ENCODE results near the gene BPIFB2. TPM values are rescaled to one million over a fixed set of nuclear protein-coding genes. Genes with fewer than 3 reads are reported as not detected.

Gene BPIFB2
- total RNA-seq, 1 experiment from 2014 or later, result not detected

DNA sequence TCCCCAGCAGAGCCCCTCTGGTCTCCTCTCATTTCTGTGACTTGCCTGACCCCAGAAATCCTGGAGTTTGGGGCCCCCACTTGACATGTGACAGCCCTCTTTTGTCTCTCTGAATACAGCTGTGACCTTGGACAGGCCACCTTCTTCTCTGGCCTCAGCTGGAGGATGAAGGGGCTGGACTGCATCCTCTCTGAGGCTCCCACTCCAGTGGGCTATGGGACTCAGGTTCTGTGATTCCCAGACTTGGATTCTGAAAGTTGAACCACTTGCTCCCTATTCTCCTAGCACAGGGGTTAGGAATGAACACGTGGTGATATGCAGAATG is 55.3 kb downstream of the BPIFB2 start:
- no peak for DNase-seq (ENCODE audit: extremely low read depth, low read depth)

DNA sequence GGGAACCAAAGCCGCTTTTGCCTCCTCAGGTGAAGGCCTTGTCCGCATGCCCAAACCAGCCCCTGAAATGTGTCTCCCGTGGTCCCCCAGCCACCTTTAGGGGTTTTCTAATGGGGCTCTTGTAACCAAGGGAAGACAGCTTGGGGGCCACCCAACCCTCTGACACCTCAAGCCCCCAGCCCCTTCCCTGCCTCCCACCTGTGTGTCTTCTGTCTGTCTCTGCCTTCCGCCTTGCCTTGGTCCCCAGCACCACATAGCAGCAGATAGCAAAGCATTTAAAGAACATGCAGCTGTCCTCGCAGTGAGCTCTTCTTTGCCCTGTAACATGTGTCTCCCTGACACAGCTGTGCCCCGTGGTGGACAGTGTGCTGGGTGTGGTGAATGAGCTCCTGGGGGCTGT is 55.8 kb downstream of the BPIFB2 start:
- no peak for DNase-seq (ENCODE audit: extremely low read depth, low read depth)

GRCh38 chr20:33064572-33065287 is 57.2 kb downstream of the BPIFB2 start:
- DNase-seq (ENCODE audit: extremely low read depth, low read depth), result no peak

DNA sequence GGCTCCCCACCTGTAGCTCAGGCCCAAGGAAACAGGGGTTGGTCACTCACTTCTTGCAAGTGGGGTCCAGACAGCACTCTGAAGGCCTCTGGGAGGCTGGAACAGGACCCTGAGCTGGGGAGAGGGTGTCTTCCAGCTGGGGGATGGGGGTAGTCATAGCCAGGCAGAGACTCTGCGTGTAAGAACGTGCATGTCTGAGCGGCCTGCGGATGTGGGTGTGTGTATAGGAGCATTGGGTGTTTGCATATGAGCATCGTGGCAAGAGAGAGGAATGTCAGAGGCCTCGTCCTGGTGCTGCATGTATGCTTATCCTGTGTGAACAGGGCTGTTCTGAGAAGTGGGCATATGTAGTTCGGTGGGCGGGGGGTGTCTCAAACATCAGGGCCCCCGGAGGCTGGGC is 58.3 kb downstream of the BPIFB2 start:
- no peak for DNase-seq (ENCODE audit: extremely low read depth, low read depth)

- no peak for DNase-seq (ENCODE audit: extremely low read depth, low read depth)
These were observed 60.3 kb downstream of the BPIFB2 start for GRCh38 chr20:33067806-33068205.

- no peak for DNase-seq (ENCODE audit: extremely low read depth, low read depth)
These were observed 60.9 kb downstream of the BPIFB2 start for GRCh38 chr20:33068251-33068939.

GRCh38 chr20:33069673-33070072 is 62.2 kb downstream of the BPIFB2 start:
- no peak for DNase-seq (ENCODE audit: extremely low read depth, low read depth)

GRCh38 chr20:33070111-33071053 is 62.9 kb downstream of the BPIFB2 start:
- no peak for DNase-seq (ENCODE audit: extremely low read depth, low read depth)

GRCh38 chr20:33071198-33071597 is 63.7 kb downstream of the BPIFB2 start:
- no peak for DNase-seq (ENCODE audit: extremely low read depth, low read depth)

DNA sequence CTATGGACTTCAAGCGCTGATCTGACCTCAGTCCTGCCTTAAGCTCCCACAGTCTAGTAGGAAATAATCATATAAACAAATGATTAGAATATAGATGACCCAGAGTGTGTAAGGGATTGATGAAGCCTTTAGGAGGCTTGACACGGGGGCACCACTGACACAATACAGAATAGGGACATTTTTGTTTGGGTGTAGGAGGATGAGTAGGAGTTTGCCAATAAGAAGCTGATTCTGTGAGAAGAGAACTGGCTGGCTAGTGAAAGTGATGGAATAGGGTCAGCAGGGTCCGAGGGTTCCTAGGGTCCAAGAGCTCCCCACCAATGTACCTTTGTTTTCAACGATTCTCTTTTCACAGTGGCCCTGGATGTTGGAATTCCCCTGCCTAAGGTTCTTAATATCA is 64.9 kb downstream of the BPIFB2 start:
- no peak for DNase-seq (ENCODE audit: extremely low read depth, low read depth)

DNA sequence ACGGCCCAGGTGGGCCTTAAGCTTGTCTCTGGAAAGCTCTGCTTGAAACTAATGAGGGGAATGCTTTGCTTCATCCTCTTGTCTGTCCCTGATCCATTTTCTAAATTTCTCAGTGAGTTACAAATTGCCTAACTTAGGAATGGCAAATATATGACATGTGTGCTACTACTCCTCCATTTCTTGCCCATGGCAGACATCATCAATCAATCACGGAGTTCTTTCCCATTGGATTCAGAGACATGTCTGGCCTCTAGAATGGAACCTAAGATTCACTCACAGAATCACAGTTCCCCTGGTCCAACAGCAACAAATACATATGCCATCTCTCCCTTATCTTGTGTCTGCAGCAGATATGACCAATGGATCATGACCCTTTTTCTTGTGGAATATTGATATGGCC is 65.3 kb downstream of the BPIFB2 start:
- DNase-seq (ENCODE audit: extremely low read depth, low read depth), result no peak

Other genes with a start within 250 kb of the BPIFB2 start
- gene DNMT3B, start 245.3 kb upstream of the BPIFB2 start, total RNA-seq (2014; rRNA removed; shearing (Covaris generic)), result 1.0 and 2.2 TPM in 2 replicates
- 89.1 and 99.7 TPM in 2 replicates for gene MAPRE1, start 187.8 kb upstream of the BPIFB2 start, total RNA-seq (2014; rRNA removed; shearing (Covaris generic))
- not detected in 2 replicates for gene EFCAB8, start 148.8 kb upstream of the BPIFB2 start, total RNA-seq (2014; rRNA removed; shearing (Covaris generic))
- gene SUN5, start 3.3 kb upstream of the BPIFB2 start, total RNA-seq (2014; rRNA removed; shearing (Covaris generic)), result not detected in 2 replicates
- gene BPIFB6, start 23.9 kb downstream of the BPIFB2 start, total RNA-seq (2014; rRNA removed; shearing (Covaris generic)), result not detected in 2 replicates
- not detected in 2 replicates for gene BPIFB3, start 46.2 kb downstream of the BPIFB2 start, total RNA-seq (2014; rRNA removed; shearing (Covaris generic))
- not detected in 2 replicates for gene BPIFB4, start 71.9 kb downstream of the BPIFB2 start, total RNA-seq (2014; rRNA removed; shearing (Covaris generic))
- not detected in 2 replicates for gene BPIFA2, start 160.5 kb downstream of the BPIFB2 start, total RNA-seq (2014; rRNA removed; shearing (Covaris generic))
- gene BPIFA3, start 209.6 kb downstream of the BPIFB2 start, total RNA-seq (2014; rRNA removed; shearing (Covaris generic)), result not detected in 2 replicates
- not detected in 2 replicates for gene BPIFA1, start 228.3 kb downstream of the BPIFB2 start, total RNA-seq (2014; rRNA removed; shearing (Covaris generic))